Activated CD4-positive, alpha-beta T cell treated with anti-CD3 and anti-CD28 coated beads, Interleukin-2, amount 10 ng/mL, durations not matched to agents 7 days and 5 days (primary cell): Measurements from ENCODE around the gene HELZ2. TPM values are rescaled to one million over a fixed set of nuclear protein-coding genes. Genes with fewer than 3 reads are reported as not detected.

Experiments used
- CTCF ChIA-PET: fragments of 350-600 bp; sonication (Branson Sonifier 250); formaldehyde crosslinking; loops from one replicate; lab custom pipeline; 2021; ENCODE audit warnings: antibody characterized with exemption; lab: Charles Lee
- POLR2A ChIA-PET: fragments of 350-600 bp; sonication (Branson Sonifier 250); formaldehyde crosslinking; loops from one replicate; lab custom pipeline; 2021; ENCODE audit warnings: antibody characterized with exemption; lab: Charles Lee
- DNase-seq: peaks from one replicate; pipeline ENCODE4 v3.0.0-alpha.2; 2020
- H3K27ac Mint-ChIP-seq: one replicate; pipeline ENCODE4 v1.8.0; 2021; ENCODE audit warnings: mild to moderate bottlenecking, moderate library complexity, mixed read lengths
- H3K27me3 Mint-ChIP-seq: one replicate; pipeline ENCODE4 v1.8.0; 2021; ENCODE audit warnings: mixed read lengths
- H3K36me3 Mint-ChIP-seq: one replicate; pipeline ENCODE4 v1.8.0; 2021; ENCODE audit warnings: low read depth, mixed read lengths
- H3K4me1 Mint-ChIP-seq: one replicate; pipeline ENCODE4 v1.8.0; 2021; ENCODE audit warnings: mixed read lengths
- H3K4me3 Mint-ChIP-seq: one replicate; pipeline ENCODE4 v1.8.0; 2021; ENCODE audit warnings: mild to moderate bottlenecking, moderate library complexity, mixed read lengths
- H3K9me3 Mint-ChIP-seq: one replicate; pipeline ENCODE4 v1.8.0; 2021; ENCODE audit warnings: mixed read lengths
- total RNA-seq, 2 experiments: library from RNA; stranded (reverse); gene quantifications; one replicate each; pipeline ENCODE4 v1.2.3, GENCODE V29; 2021

The HELZ2 gene
- total RNA-seq, 2 experiments from 2014 or later, result 95.5 to 107 TPM

DNA sequence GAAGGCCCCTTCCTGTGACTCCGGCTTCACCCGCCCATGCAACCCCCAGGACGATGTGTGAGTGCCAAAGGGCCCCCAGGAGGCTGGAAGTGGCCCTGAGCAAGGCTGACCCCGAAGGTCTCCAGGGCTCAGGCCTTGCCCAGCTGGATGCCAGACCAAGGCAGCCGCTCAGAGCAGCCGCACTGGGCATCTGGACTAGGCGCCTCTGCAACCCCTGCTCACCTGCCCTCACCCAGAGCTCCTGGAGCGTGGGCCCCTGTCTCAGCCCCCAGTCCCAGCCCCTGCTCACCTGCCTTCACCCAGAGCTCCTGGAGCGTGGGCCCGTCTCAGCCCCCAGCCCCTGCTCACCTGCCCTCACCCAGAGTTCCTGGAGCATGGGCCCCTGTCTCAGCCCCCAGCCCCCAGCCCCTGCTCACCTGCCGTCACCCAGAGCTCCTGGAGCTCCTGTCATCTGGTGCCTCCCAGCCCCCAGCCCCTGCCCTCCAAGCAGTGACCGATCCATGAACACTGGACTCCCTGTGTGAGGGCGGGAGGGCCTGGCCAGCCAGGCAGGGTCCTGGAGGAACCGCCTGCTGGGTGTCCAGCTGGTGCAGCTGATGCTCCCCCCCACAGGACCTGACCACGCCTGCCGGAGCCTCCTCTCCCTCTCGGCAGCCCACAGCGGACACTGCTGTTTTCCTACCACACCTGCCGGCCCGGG, 27.6 kb downstream of the HELZ2 start:
- no peaks in the 10 kb centered on the region for H3K36me3 Mint-ChIP-seq
- peaks cover 2% of the 10 kb centered on the region for H3K4me1 Mint-ChIP-seq
- H3K9me3 Mint-ChIP-seq, result no peaks in the 10 kb centered on the region
- peak overlapping the region; percentile 13 for H3K27ac Mint-ChIP-seq
- ChIA-PET CTCF (interaction anchor here (0.6 to 2.5 kb wide), 3 partner anchors 8 to 511 kb away, joined by 3 to 12 read pairs (median 7); partner anchors contain the start of gene PTK6), POLR2A (no interaction called here)
- H3K27me3 Mint-ChIP-seq, result peaks cover 14% of the 10 kb centered on the region
- no peak for DNase-seq
- no peak overlapping the region for H3K4me3 Mint-ChIP-seq

DNA sequence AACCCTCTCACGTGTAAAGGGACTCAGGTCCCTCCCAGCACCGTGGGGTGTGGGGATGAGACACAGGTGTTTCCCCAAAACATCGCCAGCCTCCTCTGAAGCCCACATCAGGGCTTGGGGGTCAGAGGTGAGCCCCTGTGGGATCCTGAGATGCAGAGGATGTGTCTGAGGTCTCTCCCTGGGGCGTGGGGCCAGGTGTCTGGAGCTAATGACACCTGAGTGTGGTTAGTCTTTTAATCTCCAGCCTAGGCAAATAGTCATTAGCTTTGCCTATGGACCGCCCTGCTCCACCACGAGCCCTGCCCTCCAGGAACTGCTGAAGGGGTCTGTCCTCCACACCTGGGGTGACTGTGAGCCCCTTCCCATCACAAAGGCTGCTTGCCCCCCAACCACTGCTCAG, 28.2 kb downstream of the HELZ2 start:
- ChIA-PET CTCF (interaction anchor here (0.6 to 2.5 kb wide), 3 partner anchors 8 to 511 kb away, joined by 3 to 12 read pairs (median 7); partner anchors contain the start of gene PTK6), POLR2A (no interaction called here)
- Mint-ChIP-seq H3K4me3 (no peak overlapping the region), H3K4me1 (no peaks in the 10 kb centered on the region), H3K36me3 (no peaks in the 10 kb centered on the region), H3K9me3 (no peaks in the 10 kb centered on the region), H3K27me3 (peaks cover 11% of the 10 kb centered on the region), H3K27ac (no peak overlapping the region)
- DNase-seq, result no peak

DNA sequence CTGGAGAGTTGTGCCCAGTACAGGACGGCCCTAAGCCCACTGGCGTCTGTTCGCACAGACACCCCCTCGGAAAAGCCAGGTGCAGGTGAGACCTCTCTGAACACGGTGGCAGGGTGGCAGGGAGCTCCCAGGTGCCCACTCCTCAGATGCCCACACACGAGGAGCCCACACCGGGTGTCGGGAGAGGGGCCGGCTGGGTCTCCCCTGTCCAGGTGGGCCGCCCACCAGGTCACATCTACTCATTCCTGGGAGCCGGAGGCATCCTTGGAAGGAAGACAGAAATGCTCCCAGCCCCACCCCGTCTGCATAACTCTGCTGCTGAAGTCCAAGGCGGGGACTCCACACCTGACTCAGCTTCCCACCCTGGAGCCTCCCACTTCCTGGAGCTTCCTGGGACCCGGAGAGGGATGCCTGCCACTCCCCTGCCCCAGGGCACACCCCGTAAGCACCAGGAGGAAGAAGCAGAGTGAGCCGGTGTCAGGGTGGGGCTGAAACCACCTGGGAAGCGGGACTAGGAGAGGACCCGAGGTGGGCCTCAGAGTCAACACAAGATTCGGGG, 29.0 kb downstream of the HELZ2 start:
- Mint-ChIP-seq H3K9me3 (no peaks in the 10 kb centered on the region), H3K4me1 (no peaks in the 10 kb centered on the region), H3K4me3 (no peak overlapping the region), H3K36me3 (no peaks in the 10 kb centered on the region), H3K27me3 (peaks cover 11% of the 10 kb centered on the region), H3K27ac (no peak overlapping the region)
- ChIA-PET POLR2A (no interaction called here), CTCF (interaction anchor here (1.0 to 1.6 kb wide), 2 partner anchors 12 to 429 kb away, joined by 3 read pairs; no protein-coding TSS in a partner anchor)
- no peak for DNase-seq

DNA sequence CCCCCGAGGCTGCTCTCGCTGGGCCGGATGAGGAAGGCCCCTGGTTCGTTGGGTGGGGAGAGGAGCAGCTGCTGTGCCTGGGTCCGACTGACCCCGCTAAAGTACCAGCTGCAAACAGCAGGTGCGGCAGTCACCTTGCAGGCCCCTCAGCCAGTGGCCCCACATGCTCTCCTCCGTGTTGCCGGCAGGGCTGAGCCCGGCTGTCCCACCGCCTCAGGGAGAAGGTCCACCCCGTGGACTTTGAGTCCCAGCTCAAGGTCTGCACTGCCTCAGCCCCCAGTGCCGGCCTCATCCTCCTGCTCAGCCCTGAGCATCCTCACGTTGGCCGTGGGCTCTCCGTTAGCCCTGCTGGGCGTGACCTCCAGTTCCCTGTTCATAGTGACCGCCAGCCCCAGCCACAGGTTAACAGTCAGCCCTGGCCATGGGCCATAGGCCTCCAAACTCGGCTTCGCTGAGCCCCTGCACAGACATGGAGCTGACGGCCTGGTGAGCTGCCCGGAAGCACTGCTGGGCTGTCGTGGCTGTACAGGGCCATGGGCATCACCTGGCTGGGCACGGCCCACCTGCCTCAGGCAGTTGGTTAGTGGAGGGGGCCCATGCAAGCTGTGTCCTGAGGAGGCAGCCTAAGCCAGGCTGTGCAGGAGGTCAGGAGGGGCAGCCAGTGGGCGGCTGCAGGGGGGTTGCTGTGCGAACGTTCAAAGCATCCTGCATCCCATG, 29.6 kb downstream of the HELZ2 start:
- no peaks in the 10 kb centered on the region for H3K4me1 Mint-ChIP-seq
- H3K9me3 Mint-ChIP-seq, result no peaks in the 10 kb centered on the region
- ChIA-PET POLR2A (no interaction called here), CTCF (interaction anchor here (1.0 to 1.6 kb wide), 2 partner anchors 13 to 429 kb away, joined by 3 read pairs; no protein-coding TSS in a partner anchor)
- no peak for DNase-seq
- H3K4me3 Mint-ChIP-seq, result no peak overlapping the region
- no peak overlapping the region for H3K27ac Mint-ChIP-seq
- H3K36me3 Mint-ChIP-seq, result no peaks in the 10 kb centered on the region
- H3K27me3 Mint-ChIP-seq, result peaks cover 6% of the 10 kb centered on the region

DNA sequence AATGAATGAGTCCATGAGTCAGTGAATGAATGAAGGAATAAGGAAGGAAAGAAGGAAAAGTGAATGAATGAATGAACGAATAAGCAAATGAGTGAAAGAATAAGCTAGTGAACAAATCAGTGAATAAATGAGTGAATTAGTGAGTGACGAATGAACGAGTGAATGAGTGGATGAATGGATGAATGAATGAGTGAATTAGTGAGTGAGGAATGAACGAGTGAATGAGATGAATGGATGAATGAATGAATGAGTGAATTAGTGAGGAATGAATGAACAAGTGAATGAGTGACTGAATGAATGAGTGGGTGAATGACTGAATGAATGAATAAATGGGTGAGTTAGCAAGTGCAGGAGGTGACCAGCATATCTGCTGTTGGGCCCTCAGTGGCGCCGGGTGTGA, 30.3 kb downstream of the HELZ2 start:
- DNase-seq, result no peak
- peaks cover 2% of the 10 kb centered on the region for H3K27me3 Mint-ChIP-seq
- no peaks in the 10 kb centered on the region for H3K36me3 Mint-ChIP-seq
- H3K27ac Mint-ChIP-seq, result no peak overlapping the region
- H3K4me1 Mint-ChIP-seq, result no peaks in the 10 kb centered on the region
- H3K9me3 Mint-ChIP-seq, result no peaks in the 10 kb centered on the region
- ChIA-PET POLR2A (no interaction called here), CTCF (interaction anchor here (1.4 to 1.6 kb wide), 2 partner anchors 11 to 13 kb away, joined by 3 read pairs; no protein-coding TSS in a partner anchor)
- no peak overlapping the region for H3K4me3 Mint-ChIP-seq

DNA sequence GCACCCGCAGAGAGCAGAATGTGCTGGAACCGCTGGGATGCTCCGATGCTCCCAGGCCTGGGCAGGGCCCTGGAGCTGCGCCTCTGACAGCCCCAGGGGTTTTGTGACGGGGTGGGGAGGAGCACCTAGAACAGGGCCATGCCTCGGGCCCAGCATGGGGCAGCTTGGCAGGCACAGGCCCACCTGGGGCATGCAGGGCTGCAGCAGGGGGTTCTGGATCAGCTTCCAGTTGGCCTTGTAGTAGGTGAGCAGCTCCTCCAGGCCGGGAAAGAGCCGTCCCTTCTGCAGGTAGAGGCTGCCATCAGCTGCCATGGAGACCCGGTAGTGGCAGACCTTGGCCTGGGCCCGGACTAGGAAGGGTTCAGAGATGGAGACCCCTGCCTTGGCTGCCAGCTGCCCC, 30.9 kb downstream of the HELZ2 start:
- H3K27ac Mint-ChIP-seq, result no peak overlapping the region
- no peak for DNase-seq
- no peaks in the 10 kb centered on the region for H3K36me3 Mint-ChIP-seq
- CTCF ChIA-PET, result interaction anchor here (1.4 to 1.6 kb wide), 2 partner anchors 9 to 12 kb away, joined by 3 to 5 read pairs; no protein-coding TSS in a partner anchor
- H3K9me3 Mint-ChIP-seq, result no peaks in the 10 kb centered on the region
- peaks cover 1% of the 10 kb centered on the region for H3K4me1 Mint-ChIP-seq
- POLR2A ChIA-PET, result no interaction called here
- no peak overlapping the region for H3K4me3 Mint-ChIP-seq
- H3K27me3 Mint-ChIP-seq, result no peaks in the 10 kb centered on the region

DNA sequence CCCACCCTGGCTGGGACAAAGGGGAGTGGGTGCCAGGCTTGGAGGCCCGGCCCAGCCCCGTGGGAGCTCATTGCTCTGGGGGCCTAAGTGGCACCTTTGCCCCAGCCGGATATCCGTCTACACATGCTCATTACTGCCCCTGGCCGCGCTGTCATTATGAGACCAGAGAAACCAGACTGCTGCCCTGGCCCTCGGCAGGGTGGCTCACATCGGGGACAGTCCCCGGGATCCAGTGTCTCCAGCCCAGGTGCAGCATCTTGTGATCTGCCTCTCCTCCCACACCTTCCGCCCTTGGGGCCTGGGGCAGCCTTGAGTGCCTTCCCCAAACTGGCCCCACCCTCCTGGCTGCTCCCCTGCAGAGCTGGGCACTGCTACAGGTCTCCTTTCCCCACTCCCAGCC, 31.3 kb downstream of the HELZ2 start:
- H3K4me1 Mint-ChIP-seq, result peaks cover 4% of the 10 kb centered on the region
- no peaks in the 10 kb centered on the region for H3K27me3 Mint-ChIP-seq
- DNase-seq, result no peak
- ChIA-PET CTCF (interaction anchor here (1.4 to 1.6 kb wide), 2 partner anchors 10 to 13 kb away, joined by 3 to 5 read pairs; no protein-coding TSS in a partner anchor), POLR2A (no interaction called here)
- no peaks in the 10 kb centered on the region for H3K36me3 Mint-ChIP-seq
- no peak overlapping the region for H3K27ac Mint-ChIP-seq
- no peak overlapping the region for H3K4me3 Mint-ChIP-seq
- no peaks in the 10 kb centered on the region for H3K9me3 Mint-ChIP-seq

DNA sequence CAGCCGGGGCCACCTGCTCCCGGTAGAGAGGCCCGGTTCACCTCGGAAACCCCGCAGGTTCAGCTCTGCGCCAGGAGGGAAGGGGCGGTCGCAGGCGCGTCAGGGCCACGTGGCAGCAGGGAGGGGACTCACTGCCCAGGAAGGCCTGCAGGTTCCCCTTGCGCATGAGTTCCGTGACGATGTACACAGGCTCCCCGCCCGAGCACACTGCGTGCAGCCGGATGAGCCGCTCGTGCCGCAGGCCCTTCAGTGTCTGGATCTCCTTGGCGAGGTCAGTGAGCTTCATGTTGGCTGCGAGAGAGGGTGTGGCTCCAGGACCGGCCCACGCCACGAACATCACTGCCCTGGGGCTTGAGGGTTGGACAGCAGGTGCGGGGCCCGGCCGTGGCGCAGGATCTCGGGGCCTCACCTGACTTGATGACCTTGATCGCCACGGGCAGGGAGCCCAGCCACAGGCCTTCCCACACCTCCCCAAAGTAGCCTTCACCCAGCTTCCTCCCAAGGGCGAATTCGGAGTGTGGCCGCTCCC, 31.9 kb downstream of the HELZ2 start:
- no peak overlapping the region for H3K27ac Mint-ChIP-seq
- no peaks in the 10 kb centered on the region for H3K36me3 Mint-ChIP-seq
- H3K27me3 Mint-ChIP-seq, result no peaks in the 10 kb centered on the region
- no peaks in the 10 kb centered on the region for H3K9me3 Mint-ChIP-seq
- no peak overlapping the region for H3K4me3 Mint-ChIP-seq
- ChIA-PET POLR2A (no interaction called here), CTCF (interaction anchor here (0.7 to 1.6 kb wide), 3 partner anchors 10 to 362 kb away, joined by 3 to 5 read pairs (median 3); no protein-coding TSS in a partner anchor)
- no peak for DNase-seq
- H3K4me1 Mint-ChIP-seq, result peaks cover 7% of the 10 kb centered on the region

DNA sequence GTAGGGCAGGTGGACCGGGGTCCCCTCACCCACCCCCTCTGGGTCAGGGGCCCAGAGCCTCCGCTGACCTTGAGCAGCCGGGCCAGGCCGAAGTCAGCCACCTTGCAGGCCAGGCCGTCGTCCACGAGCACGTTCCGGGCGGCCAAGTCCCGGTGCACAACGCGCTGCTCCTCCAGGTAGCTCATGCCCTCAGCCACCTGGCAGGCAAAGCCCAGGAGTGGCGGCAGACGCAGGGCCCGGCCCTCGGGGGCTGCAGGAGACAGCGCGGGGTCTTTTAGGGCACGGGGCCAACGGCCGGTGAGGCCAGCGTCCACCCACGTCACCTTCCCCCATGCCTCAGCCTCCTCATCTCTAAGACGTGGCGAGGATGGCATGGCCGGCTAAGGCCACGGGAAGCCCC, 32.7 kb downstream of the HELZ2 start:
- CTCF ChIA-PET, result interaction anchor here (1.5 kb wide), 1 partner anchor 70 kb away, joined by 3 read pairs; no protein-coding TSS in a partner anchor
- H3K4me3 Mint-ChIP-seq, result no peak overlapping the region
- no peaks in the 10 kb centered on the region for H3K9me3 Mint-ChIP-seq
- no peak overlapping the region for H3K27ac Mint-ChIP-seq
- DNase-seq, result no peak
- POLR2A ChIA-PET, result no interaction called here
- H3K4me1 Mint-ChIP-seq, result peaks cover 10% of the 10 kb centered on the region
- no peaks in the 10 kb centered on the region for H3K36me3 Mint-ChIP-seq
- H3K27me3 Mint-ChIP-seq, result no peaks in the 10 kb centered on the region

DNA sequence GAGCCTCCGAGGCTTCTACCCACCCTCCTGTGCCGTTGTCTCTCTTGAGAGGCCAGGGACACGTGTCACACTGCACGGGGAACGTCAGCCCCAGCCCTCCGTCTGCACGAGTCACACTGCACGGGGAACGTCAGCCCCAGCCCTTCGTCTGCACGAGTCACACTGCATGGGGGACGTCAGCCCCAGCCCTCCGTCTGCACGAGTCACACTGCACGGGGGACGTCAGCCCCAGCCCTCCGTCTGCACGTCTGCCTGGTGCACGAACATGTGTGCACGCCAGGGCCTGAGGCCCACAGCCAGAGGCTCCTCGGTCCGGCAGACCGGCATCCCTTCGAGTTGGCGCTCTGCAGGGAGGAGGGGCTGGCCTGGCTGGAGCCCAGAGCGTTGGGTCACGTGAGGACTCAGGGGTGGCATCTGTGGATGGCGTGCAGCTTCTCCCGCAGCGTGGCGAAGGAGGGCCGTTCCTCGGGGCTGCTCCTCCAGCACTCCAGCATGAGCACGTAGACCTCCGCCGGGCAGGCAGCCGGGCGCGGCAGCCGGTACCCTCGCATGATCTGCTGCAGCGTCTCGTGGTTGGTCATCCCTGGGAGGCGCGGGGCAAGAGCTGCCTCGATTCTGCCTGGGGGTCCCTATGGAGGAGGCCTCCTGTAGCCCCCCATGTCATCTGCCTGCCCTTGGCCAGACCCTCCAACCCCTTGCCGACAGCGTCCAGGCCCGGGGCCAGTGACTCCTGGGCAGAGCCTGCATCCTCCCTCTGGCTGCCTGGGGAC, 33.4 kb downstream of the HELZ2 start:
- CTCF ChIA-PET, result interaction anchor here (1.5 kb wide), 1 partner anchor 71 kb away, joined by 3 read pairs; no protein-coding TSS in a partner anchor
- Mint-ChIP-seq H3K4me3 (no peak overlapping the region), H3K36me3 (no peaks in the 10 kb centered on the region), H3K4me1 (peaks cover 12% of the 10 kb centered on the region), H3K9me3 (no peaks in the 10 kb centered on the region), H3K27ac (peak overlapping the region; percentile 31), H3K27me3 (no peaks in the 10 kb centered on the region)
- POLR2A ChIA-PET, result no interaction called here
- DNase-seq, result no peak

DNA sequence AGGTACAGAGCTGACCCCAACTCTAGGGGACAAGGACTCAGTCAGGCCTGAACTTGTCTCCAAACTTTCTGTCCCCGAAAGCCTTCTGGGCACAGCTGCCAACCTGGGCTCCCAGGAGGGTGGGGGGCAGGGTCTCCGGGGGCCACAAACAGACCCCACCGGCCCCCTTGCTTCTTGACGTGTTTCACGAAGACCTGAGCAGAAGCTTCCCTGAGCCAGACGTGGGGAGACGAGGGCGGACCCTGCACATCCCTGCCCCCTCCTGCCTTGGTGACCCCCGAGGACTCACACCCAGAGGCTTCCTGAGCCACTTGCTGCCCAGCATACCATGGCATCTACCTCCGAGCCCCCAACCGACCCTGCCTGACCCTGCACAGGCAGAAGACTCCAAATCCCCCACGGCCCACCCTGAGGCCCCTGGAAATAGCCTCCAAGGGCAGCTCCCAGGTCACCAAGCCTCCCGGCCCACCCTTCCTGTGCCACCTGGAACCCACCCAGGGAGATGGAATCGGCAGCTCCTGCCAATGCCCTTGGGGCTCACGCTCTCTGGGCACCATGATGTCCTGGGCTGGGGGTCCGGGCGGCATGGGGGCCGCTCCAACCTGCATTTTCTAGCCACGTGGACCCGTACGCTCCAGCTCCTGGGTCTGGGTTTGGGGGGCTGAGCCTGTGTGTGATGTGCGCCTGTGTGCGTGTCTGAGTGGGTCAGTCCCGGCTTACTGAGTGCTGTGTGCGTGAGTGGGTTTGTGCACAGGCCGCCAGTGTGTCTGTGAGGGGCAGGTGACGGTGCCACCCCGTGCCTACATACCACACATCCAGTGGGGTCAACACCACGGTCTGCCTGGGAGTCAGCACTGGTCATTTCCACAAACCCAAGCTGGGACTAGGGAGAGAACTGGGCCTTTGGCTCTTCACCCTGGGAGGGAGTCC, 34.3 kb downstream of the HELZ2 start:
- peak overlapping the region; percentile 64 for H3K27ac Mint-ChIP-seq
- no peak overlapping the region for H3K4me3 Mint-ChIP-seq
- POLR2A ChIA-PET, result no interaction called here
- no peaks in the 10 kb centered on the region for H3K36me3 Mint-ChIP-seq
- H3K9me3 Mint-ChIP-seq, result no peaks in the 10 kb centered on the region
- CTCF ChIA-PET, result interaction anchor here (0.7 to 4.2 kb wide), 7 partner anchors 12 to 440 kb away, joined by 3 to 41 read pairs (median 10); partner anchors contain the start of genes FNDC11, PRPF6 and SAMD10
- H3K27me3 Mint-ChIP-seq, result no peaks in the 10 kb centered on the region
- H3K4me1 Mint-ChIP-seq, result peaks cover 12% of the 10 kb centered on the region
- DNase-seq, result no peak
